Transverse colon (tissue), 4 donors: ENCODE results near the gene SHROOM3.

ENCODE experiments used
- CTCF ChIP-seq, 5 experiments: fragments of 200-600 bp in 3 of 5; fragments of 450-650 bp in 2 of 5; sonication (generic) in 3 of 5; IDR thresholded peaks; 1 replicate in 2 of 5; 2 replicates in 3 of 5; pipeline ENCODE4 v1.5.1; 2016 to 2017; ENCODE audit warnings: antibody characterized with exemption in 5 of 5, inconsistent platforms in 3 of 5, mild to moderate bottlenecking in 2 of 5, moderate library complexity in 1 of 5
- EP300 ChIP-seq: sonication (generic); formaldehyde crosslinking; IDR thresholded peaks from one replicate; pipeline ENCODE4 v1.6.1; 2017; ENCODE audit warnings: antibody characterized with exemption, low read depth
- POLR2A ChIP-seq: fragments of 450-650 bp; IDR thresholded peaks from one replicate; pipeline ENCODE4 v1.6.1; 2016; ENCODE audit warnings: antibody characterized with exemption, mild to moderate bottlenecking, moderate library complexity
- POLR2AphosphoS5 ChIP-seq, 3 donors: sonication (generic); formaldehyde crosslinking; IDR thresholded peaks; one replicate each; pipeline ENCODE4 v1.6.1; 2016; ENCODE audit warnings: antibody characterized with exemption in 3 of 3

- TF ChIP-seq CTCF (IDR thresholded peaks at IDR 0.05) (no peak), EP300 (no peak), POLR2A (peak; percentile 27), POLR2AphosphoS5 (IDR thresholded peaks at IDR 0.05) (peak in 1 of 3 donors; percentile 21)
Observed at GRCh38 chr4:76666944-76667532, 232.0 kb downstream of the SHROOM3 start.
